MM.1S (cell line): Measurements from ENCODE around the gene DPYSL4.
"Not testable (repeated sequence)": the region's sequence is repeated elsewhere in the genome, so short reads cannot be mapped to it uniquely, and the experiment has no call there.

ENCODE experiments used
- DNase-seq: peaks from one replicate; pipeline ENCODE4 v3.0.0-alpha.2; 2015
- H2AFZ ChIP-seq: fragments of 300-600 bp; sonication (generic); 2 replicates; pipeline ENCODE4 v1.6.0; 2016; ENCODE audit warnings: antibody characterized with exemption, low read length
- H3F3A ChIP-seq: fragments of 300-600 bp; sonication (generic); 2 replicates; pipeline ENCODE4 v1.6.1; 2016; ENCODE audit warnings: mild to moderate bottlenecking, antibody characterized with exemption, low read length, moderate library complexity, mixed read lengths; ENCODE audit not compliant: insufficient read depth
- H3K27ac ChIP-seq: fragments of 300-600 bp; sonication (generic); 2 replicates; pipeline ENCODE4 v1.5.1; 2016; ENCODE audit warnings: mild to moderate bottlenecking, low read length
- H3K27me3 ChIP-seq: fragments of 300-600 bp; sonication (generic); replicated peaks from 2 replicates; pipeline ENCODE4 v1.6.0; 2016; ENCODE audit warnings: low read length; ENCODE audit not compliant: insufficient read depth
- H3K36me3 ChIP-seq: fragments of 300-600 bp; sonication (generic); replicated peaks from 2 replicates; pipeline ENCODE4 v1.6.1; 2016; ENCODE audit warnings: mild to moderate bottlenecking, low read length, mixed read lengths; ENCODE audit not compliant: insufficient read depth
- H3K4me1 ChIP-seq: fragments of 300-600 bp; sonication (generic); 2 replicates; pipeline ENCODE4 v1.6.1; 2016; ENCODE audit warnings: low read length, mixed read lengths
- H3K4me2 ChIP-seq: fragments of 300-600 bp; sonication (generic); 2 replicates; pipeline ENCODE4 v1.6.0; 2016; ENCODE audit warnings: low read depth, low read length
- H3K4me3 ChIP-seq: fragments of 300-600 bp; sonication (generic); 2 replicates; pipeline ENCODE4 v1.5.1; 2016; ENCODE audit warnings: low read length, mixed read lengths
- H3K79me2 ChIP-seq: fragments of 300-600 bp; sonication (generic); 2 replicates; pipeline ENCODE4 v1.6.1; 2016; ENCODE audit warnings: mixed run types, low read length, mixed read lengths
- H3K9ac ChIP-seq: fragments of 300-600 bp; sonication (generic); 2 replicates; pipeline ENCODE4 v1.6.1; 2016; ENCODE audit warnings: low read length, mixed read lengths
- H3K9me2 ChIP-seq: fragments of 300-600 bp; sonication (generic); replicated peaks from 2 replicates; pipeline ENCODE4 v1.6.1; 2016; ENCODE audit warnings: mild to moderate bottlenecking, low read length, mixed read lengths; ENCODE audit not compliant: insufficient read depth
- H3K9me3 ChIP-seq: fragments of 300-600 bp; sonication (generic); replicated peaks from 2 replicates; pipeline ENCODE4 v1.6.1; 2016; ENCODE audit warnings: mild to moderate bottlenecking, low read length, mixed read lengths; ENCODE audit not compliant: insufficient read depth
- H4K20me1 ChIP-seq: fragments of 300-600 bp; sonication (generic); 2 replicates; pipeline ENCODE4 v1.6.1; 2016; ENCODE audit warnings: mild to moderate bottlenecking, low read length, moderate library complexity, mixed read lengths; ENCODE audit not compliant: insufficient read depth
- CTCF ChIP-seq: fragments of 300-600 bp; sonication (generic); IDR thresholded peaks from 2 replicates; pipeline ENCODE4 v1.5.1; 2016; ENCODE audit warnings: antibody characterized with exemption, low read length, mixed read lengths
- EZH2 ChIP-seq: fragments of 300-600 bp; sonication (generic); optimal IDR thresholded peaks from 2 replicates; pipeline ENCODE3; 2017; ENCODE audit warnings: low read depth, mild to moderate bottlenecking, antibody characterized with exemption, low read length, mixed read lengths
- EZH2phosphoT487 ChIP-seq: fragments of 300-600 bp; sonication (generic); IDR thresholded peaks from 2 replicates; pipeline ENCODE4 v1.6.1; 2018; ENCODE audit warnings: antibody characterized with exemption, low read length

Gene DPYSL4

GRCh38 chr10:132211246-132211645 lies 24.5 kb downstream of the DPYSL4 start:
- Histone ChIP-seq H3K9me3 (no peaks in the 10 kb centered on the region), H4K20me1 (no peaks in the 10 kb centered on the region), H3K79me2 (no peaks in the 10 kb centered on the region), H3K4me2 (no peak overlapping the region), H3K4me1 (no peaks in the 10 kb centered on the region), H3K9me2 (no peaks in the 10 kb centered on the region), H3K4me3 (no peak overlapping the region), H3K27ac (no peak overlapping the region), H3K9ac (no peak overlapping the region), H3K36me3 (no peaks in the 10 kb centered on the region), H2AFZ (no peak overlapping the region), H3K27me3 (no peaks in the 10 kb centered on the region), H3F3A (no peaks in the 10 kb centered on the region)
- no peak for TF ChIP-seq EZH2phosphoT487
- no peak for TF ChIP-seq EZH2
- TF ChIP-seq CTCF = no peak
- no peak for DNase-seq

GRCh38 chr10:132212816-132213215 lies 26.1 kb downstream of the DPYSL4 start:
- no peaks in the 10 kb centered on the region for H3F3A ChIP-seq
- H3K79me2 ChIP-seq = no peaks in the 10 kb centered on the region
- H3K4me1 ChIP-seq = no peaks in the 10 kb centered on the region
- no peak overlapping the region for H3K27ac ChIP-seq
- no peaks in the 10 kb centered on the region for H4K20me1 ChIP-seq
- DNase-seq = no peak
- no peaks in the 10 kb centered on the region for H3K9me2 ChIP-seq
- TF ChIP-seq EZH2 (no peak), EZH2phosphoT487 (no peak), CTCF (no peak)
- H3K36me3 ChIP-seq = no peaks in the 10 kb centered on the region
- H3K4me2 ChIP-seq = no peak overlapping the region
- H3K4me3 ChIP-seq = no peak overlapping the region
- H3K9ac ChIP-seq = no peak overlapping the region
- no peak overlapping the region for H2AFZ ChIP-seq
- H3K27me3 ChIP-seq = no peaks in the 10 kb centered on the region
- H3K9me3 ChIP-seq = no peaks in the 10 kb centered on the region

- Histone ChIP-seq H3K27me3 (no peaks in the 10 kb centered on the region), H3K4me3 (no peak overlapping the region), H3K9me3 (no peaks in the 10 kb centered on the region), H3K4me1 (no peaks in the 10 kb centered on the region), H3K79me2 (no peaks in the 10 kb centered on the region), H3K4me2 (no peak overlapping the region), H3K36me3 (no peaks in the 10 kb centered on the region), H3K9ac (no peak overlapping the region), H3F3A (no peaks in the 10 kb centered on the region), H2AFZ (no peak overlapping the region), H3K9me2 (no peaks in the 10 kb centered on the region), H4K20me1 (no peaks in the 10 kb centered on the region), H3K27ac (no peak overlapping the region)
- no peak for DNase-seq
- no peak for TF ChIP-seq EZH2
- TF ChIP-seq CTCF = no peak
- no peak for TF ChIP-seq EZH2phosphoT487
Measured at GRCh38 chr10:132213917-132214316, 27.2 kb downstream of the DPYSL4 start.

- not testable (repeated sequence) for DNase-seq, H3K9ac ChIP-seq
Measured at GRCh38 chr10:132216441-132216840, 29.7 kb downstream of the DPYSL4 start.

More at GRCh38 chr10:132216441-132216840, 29.7 kb downstream of the DPYSL4 start:
- H3K27me3 ChIP-seq, H3K27ac ChIP-seq, H4K20me1 ChIP-seq, H3K4me3 ChIP-seq, H3K9me2 ChIP-seq, H3K9me3 ChIP-seq, H3K4me2 ChIP-seq, H3F3A ChIP-seq, H2AFZ ChIP-seq, H3K4me1 ChIP-seq, H3K79me2 ChIP-seq, H3K36me3 ChIP-seq: not testable (repeated sequence)
